Naive thymus-derived CD4-positive, alpha-beta T cell (primary cell): ENCODE results near the gene OR52E1. TPM values are rescaled to one million over a fixed set of nuclear protein-coding genes. Genes with fewer than 3 reads are reported as not detected.

Source experiments
- ATAC-seq: fragments of 150-1000 bp; cut with Tn5 transposase; 2 replicates; pipeline ENCODE4 v1.10.0; 2021; ENCODE audit warnings: mild to moderate bottlenecking, moderate library complexity
- CTCF ChIA-PET: fragments of 350-600 bp; sonication (Branson Sonifier 250); formaldehyde crosslinking; loops from one replicate; lab custom pipeline; 2021; ENCODE audit warnings: antibody characterized with exemption; lab: Charles Lee
- POLR2A ChIA-PET: fragments of 350-600 bp; sonication (Branson Sonifier 250); formaldehyde crosslinking; loops from one replicate; lab custom pipeline; 2021; ENCODE audit warnings: antibody characterized with exemption, inconsistent platforms; lab: Charles Lee
- DNase-seq, 9 donors: peaks; one replicate each; pipeline versions ENCODE4 v3.0.0 to v3.0.0-alpha.2; 2020 to 2022; ENCODE audit warnings: mixed read lengths in 1 of 9
- H3K27ac ChIP-seq: one replicate; pipeline ENCODE4 v1.7.0; 2013; ENCODE audit warnings: mild to moderate bottlenecking, low read depth, low read length, moderate library complexity
- H3K27me3 ChIP-seq, 2 donors: one replicate each; pipeline ENCODE4 v1.7.0; 2013; ENCODE audit warnings: low read length in 2 of 2, mild to moderate bottlenecking in 2 of 2, moderate library complexity in 2 of 2; ENCODE audit not compliant: control insufficient read depth in 2 of 2, insufficient read depth in 2 of 2
- H3K36me3 ChIP-seq, 3 experiments: 1 replicate in 2 of 3; 2 replicates in 1 of 3; pipeline ENCODE4 v1.7.0; 2013; ENCODE audit warnings: low read length in 3 of 3, mild to moderate bottlenecking in 3 of 3, moderate library complexity in 1 of 3; ENCODE audit not compliant: insufficient read depth in 3 of 3, control insufficient read depth in 2 of 3
- H3K4me1 ChIP-seq, 2 donors: one replicate each; pipeline ENCODE4 v1.7.0; 2013; ENCODE audit warnings: low read length in 2 of 2, mild to moderate bottlenecking in 2 of 2, moderate library complexity in 1 of 2; ENCODE audit not compliant: control insufficient read depth in 2 of 2, insufficient read depth in 2 of 2
- H3K4me3 ChIP-seq: 2 replicates; pipeline ENCODE4 v1.7.0; 2013; ENCODE audit warnings: mild to moderate bottlenecking, low read length
- H3K9me3 ChIP-seq, 3 experiments: 1 replicate in 2 of 3; 2 replicates in 1 of 3; pipeline ENCODE4 v1.7.0; 2013; ENCODE audit warnings: low read length in 3 of 3; ENCODE audit not compliant: control insufficient read depth in 2 of 3
- H3K27ac Mint-ChIP-seq, 9 donors: one replicate each; pipeline ENCODE4 v1.8.0; 2020 to 2022; ENCODE audit warnings: mixed read lengths in 9 of 9, mild to moderate bottlenecking in 8 of 9, moderate library complexity in 5 of 9, inconsistent platforms in 2 of 9
- H3K27me3 Mint-ChIP-seq, 5 donors: one replicate each; pipeline ENCODE4 v1.8.0; 2021 to 2022; ENCODE audit warnings: mixed read lengths in 5 of 5, mild to moderate bottlenecking in 1 of 5
- H3K36me3 Mint-ChIP-seq, 5 donors: one replicate each; pipeline ENCODE4 v1.8.0; 2020 to 2022; ENCODE audit warnings: mixed read lengths in 5 of 5, mild to moderate bottlenecking in 3 of 5, inconsistent platforms in 1 of 5
- H3K4me1 Mint-ChIP-seq, 7 donors: one replicate each; pipeline ENCODE4 v1.8.0; 2020 to 2022; ENCODE audit warnings: mixed read lengths in 7 of 7, mild to moderate bottlenecking in 3 of 7, inconsistent platforms in 1 of 7
- H3K4me3 Mint-ChIP-seq, 10 donors: one replicate each; pipeline ENCODE4 v1.8.0; 2020 to 2022; ENCODE audit warnings: mild to moderate bottlenecking in 10 of 10, mixed read lengths in 10 of 10, moderate library complexity in 6 of 10, inconsistent platforms in 2 of 10
- H3K9me3 Mint-ChIP-seq, 11 donors: one replicate each; pipeline ENCODE4 v1.8.0; 2020 to 2022; ENCODE audit warnings: mixed read lengths in 11 of 11, mild to moderate bottlenecking in 4 of 11, inconsistent platforms in 1 of 11, moderate library complexity in 1 of 11
- intact Hi-C, 2 donors: fragments of 100-400 bp; cut with micrococcal nuclease; formaldehyde crosslinking; loops; one replicate each; pipeline ENCODE4 v1.15.1; 2023
- polyA plus RNA-seq, 2 donors: library from polyadenylated mRNA; unstranded; fragments of 300-500 nt; fragmentation: Illumina TruSeq; gene quantifications; one replicate each; pipeline ENCODE4 v1.2.3, GENCODE V29; 2021
- total RNA-seq, 6 experiments: library from RNA in 5 of 6; stranded (reverse) in 5 of 6; gene quantifications; 1 replicate in 5 of 6; 2 replicates in 1 of 6; pipeline ENCODE4 v1.2.3 and lab custom pipeline; 2021 to 2026

OR52E1 gene
- total and polyA plus RNA-seq, 7 experiments from 2014 or later = not detected

DNA sequence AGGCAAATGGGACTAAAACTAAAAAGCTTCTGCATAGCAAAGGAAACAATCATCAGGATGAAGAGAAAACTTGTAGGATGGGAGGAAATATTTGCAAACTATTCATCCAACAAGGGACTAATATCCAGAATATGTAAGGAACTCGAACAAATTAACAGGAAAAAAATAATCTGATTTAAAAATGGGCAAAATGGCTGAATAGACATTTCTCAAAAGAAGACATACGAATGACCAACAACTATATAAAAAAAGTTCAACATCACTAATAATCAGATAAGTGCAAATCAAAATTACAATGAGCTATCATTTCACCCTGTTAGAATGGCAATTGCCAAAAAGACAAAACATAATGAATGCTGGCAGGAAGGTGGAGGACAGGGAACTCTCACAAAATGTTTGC lies 12.0 kb downstream of the OR52E1 start:
- Mint-ChIP-seq H3K4me1 (no peaks in the 10 kb centered on the region), H3K27ac (no peak overlapping the region), H3K27me3 (peaks cover 0 to 9% (median 4%) of the 10 kb centered on the region in 5 donors), H3K4me3 (no peak overlapping the region), H3K36me3 (no peaks in the 10 kb centered on the region), H3K9me3 (peaks cover 0 to 2% (median 0%) of the 10 kb centered on the region in 11 donors)
- H3K27me3 ChIP-seq = no peaks in the 10 kb centered on the region
- H3K9me3 ChIP-seq = no peaks in the 10 kb centered on the region
- H3K4me3 ChIP-seq = no peak overlapping the region
- no peaks in the 10 kb centered on the region for H3K36me3 ChIP-seq
- intact Hi-C loops = no loop called here
- no peak for DNase-seq
- no peaks in the 10 kb centered on the region for H3K4me1 ChIP-seq
- ATAC-seq = no peak
- H3K27ac ChIP-seq = no peak overlapping the region
- CTCF ChIA-PET = no interaction called here
- POLR2A ChIA-PET = no interaction called here

GRCh38 chr11:5083602-5084001 lies 14.2 kb downstream of the OR52E1 start:
- no peak for ATAC-seq
- ChIA-PET POLR2A (no interaction called here), CTCF (no interaction called here)
- Mint-ChIP-seq H3K27ac (no peak overlapping the region), H3K4me1 (no peaks in the 10 kb centered on the region), H3K9me3 (peaks cover 0 to 3% (median 0%) of the 10 kb centered on the region in 11 donors), H3K36me3 (no peaks in the 10 kb centered on the region), H3K4me3 (no peak overlapping the region), H3K27me3 (peaks cover 0 to 5% (median 0%) of the 10 kb centered on the region in 5 donors)
- Histone ChIP-seq H3K27ac (no peak overlapping the region), H3K36me3 (no peaks in the 10 kb centered on the region), H3K4me3 (no peak overlapping the region), H3K27me3 (no peaks in the 10 kb centered on the region), H3K4me1 (no peaks in the 10 kb centered on the region), H3K9me3 (no peaks in the 10 kb centered on the region)
- DNase-seq = no peak
- intact Hi-C loops = no loop called here

GRCh38 chr11:5088556-5088955 lies 19.2 kb downstream of the OR52E1 start:
- H3K4me3 Mint-ChIP-seq = no peak overlapping the region
- no peak for ATAC-seq

GRCh38 chr11:5090668-5091067 lies 21.3 kb downstream of the OR52E1 start:
- DNase-seq (no peak), ATAC-seq (no peak)
- H3K27me3 ChIP-seq = no peaks in the 10 kb centered on the region
- no peak overlapping the region for H3K27ac ChIP-seq
- Mint-ChIP-seq H3K36me3 (no peaks in the 10 kb centered on the region), H3K4me1 (no peaks in the 10 kb centered on the region), H3K9me3 (peaks cover 0 to 7% (median 0%) of the 10 kb centered on the region in 11 donors), H3K27ac (no peak overlapping the region), H3K4me3 (no peak overlapping the region), H3K27me3 (peaks cover 0 to 10% (median 9%) of the 10 kb centered on the region in 5 donors)
- no peaks in the 10 kb centered on the region for H3K36me3 ChIP-seq
- CTCF ChIA-PET = no interaction called here
- H3K4me1 ChIP-seq = no peaks in the 10 kb centered on the region
- H3K4me3 ChIP-seq = no peak overlapping the region
- POLR2A ChIA-PET = no interaction called here
- intact Hi-C loops = no loop called here
- H3K9me3 ChIP-seq = no peaks in the 10 kb centered on the region

More at GRCh38 chr11:5088556-5088955, 19.2 kb downstream of the OR52E1 start:
- ChIA-PET CTCF (no interaction called here), POLR2A (no interaction called here)
- H3K27ac Mint-ChIP-seq = no peak overlapping the region
- no peaks in the 10 kb centered on the region for H3K4me1 Mint-ChIP-seq
- intact Hi-C loops = no loop called here
- Histone ChIP-seq H3K36me3 (no peaks in the 10 kb centered on the region), H3K27ac (no peak overlapping the region), H3K4me1 (no peaks in the 10 kb centered on the region), H3K27me3 (no peaks in the 10 kb centered on the region), H3K4me3 (no peak overlapping the region), H3K9me3 (no peaks in the 10 kb centered on the region)
- DNase-seq = no peak
- peaks cover 0 to 7% (median 0%) of the 10 kb centered on the region in 11 donors for H3K9me3 Mint-ChIP-seq
- H3K36me3 Mint-ChIP-seq = no peaks in the 10 kb centered on the region
- peaks cover 0 to 6% (median 5%) of the 10 kb centered on the region in 5 donors for H3K27me3 Mint-ChIP-seq

DNA sequence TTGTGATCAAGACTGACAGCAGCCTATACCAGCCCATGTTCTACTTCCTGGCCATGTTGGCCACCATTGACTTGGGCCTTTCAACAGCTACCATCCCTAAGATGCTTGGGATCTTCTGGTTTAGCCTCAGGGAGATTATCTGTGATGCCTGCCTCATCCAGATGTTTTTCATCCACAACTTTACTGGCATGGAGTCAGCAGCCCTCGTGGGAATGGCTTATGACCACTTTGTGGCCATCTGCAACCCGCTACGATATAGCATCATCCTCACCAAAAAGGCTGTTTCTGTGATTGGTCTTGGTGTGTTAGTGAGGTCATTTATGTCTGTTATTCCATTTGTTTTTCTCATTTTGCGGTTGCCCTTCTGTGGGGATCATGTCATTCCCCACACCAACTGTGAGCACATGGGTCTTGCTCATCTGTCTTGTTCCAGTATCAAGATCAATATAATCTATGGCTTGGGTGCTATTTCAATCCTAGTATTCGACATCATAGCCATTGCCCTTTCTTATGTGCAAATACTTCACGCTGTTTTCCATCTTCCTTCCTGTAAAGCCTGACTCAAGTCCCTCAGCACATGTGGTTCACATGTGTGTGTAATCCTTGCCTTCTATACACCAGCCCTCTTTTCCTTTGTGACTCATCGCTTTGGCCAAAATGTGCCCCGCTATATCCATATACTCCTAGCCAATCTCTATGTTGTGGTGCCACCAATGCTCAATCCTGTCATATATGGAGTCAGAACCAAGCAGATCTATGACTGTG lies 23.6 kb downstream of the OR52E1 start:
- Mint-ChIP-seq H3K4me1 (no peaks in the 10 kb centered on the region), H3K36me3 (no peaks in the 10 kb centered on the region), H3K27me3 (peaks cover 0 to 16% (median 10%) of the 10 kb centered on the region in 5 donors), H3K4me3 (no peak overlapping the region), H3K27ac (no peak overlapping the region), H3K9me3 (peaks cover 0 to 4% (median 0%) of the 10 kb centered on the region in 11 donors)
- H3K36me3 ChIP-seq = no peaks in the 10 kb centered on the region
- H3K27me3 ChIP-seq = peaks cover 0 to 5% of the 10 kb centered on the region in 2 donors
- ChIA-PET CTCF (no interaction called here), POLR2A (no interaction called here)
- H3K4me3 ChIP-seq = no peak overlapping the region
- no peaks in the 10 kb centered on the region for H3K9me3 ChIP-seq
- DNase-seq = no peak
- no peak overlapping the region for H3K27ac ChIP-seq
- no peak for ATAC-seq
- intact Hi-C loops = no loop called here
- H3K4me1 ChIP-seq = no peaks in the 10 kb centered on the region

DNA sequence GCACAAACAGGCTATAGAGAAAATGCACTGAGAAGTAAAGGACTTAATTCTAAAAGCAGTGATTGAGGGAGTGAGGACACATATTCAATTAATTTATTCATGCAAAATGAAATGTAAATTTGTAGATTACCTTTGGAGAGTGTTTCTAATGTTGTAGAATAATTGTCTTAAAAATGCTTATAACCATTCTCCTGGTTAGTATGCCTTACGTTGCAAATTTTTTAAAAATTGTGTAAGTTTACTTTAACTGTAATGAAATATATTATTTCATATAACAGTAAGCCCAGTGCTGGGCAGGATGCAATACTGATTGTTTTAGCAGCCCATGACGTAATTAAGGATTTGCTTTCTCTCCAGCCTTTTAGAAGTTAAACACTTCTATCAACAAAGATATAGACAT lies 26.6 kb downstream of the OR52E1 start:
- ATAC-seq = no peak
- Histone ChIP-seq H3K27me3 (peaks cover 0 to 5% of the 10 kb centered on the region in 2 donors), H3K4me1 (no peaks in the 10 kb centered on the region), H3K9me3 (no peaks in the 10 kb centered on the region), H3K4me3 (no peak overlapping the region), H3K27ac (no peak overlapping the region), H3K36me3 (no peaks in the 10 kb centered on the region)
- DNase-seq = no peak
- Mint-ChIP-seq H3K9me3 (peaks cover 0 to 4% (median 0%) of the 10 kb centered on the region in 11 donors), H3K27me3 (peaks cover 0 to 15% (median 13%) of the 10 kb centered on the region in 5 donors), H3K4me1 (no peaks in the 10 kb centered on the region), H3K36me3 (no peaks in the 10 kb centered on the region), H3K27ac (no peak overlapping the region), H3K4me3 (no peak overlapping the region)
- intact Hi-C loops = no loop called here
- ChIA-PET POLR2A (no interaction called here), CTCF (no interaction called here)

- H3K4me1 Mint-ChIP-seq = no peaks in the 10 kb centered on the region
- Histone ChIP-seq H3K4me3 (no peak overlapping the region), H3K36me3 (no peaks in the 10 kb centered on the region), H3K9me3 (no peaks in the 10 kb centered on the region), H3K27me3 (peaks cover 0 to 5% of the 10 kb centered on the region in 2 donors), H3K27ac (no peak overlapping the region), H3K4me1 (no peaks in the 10 kb centered on the region)
- H3K27me3 Mint-ChIP-seq = peaks cover 0 to 20% (median 11%) of the 10 kb centered on the region in 5 donors
- H3K9me3 Mint-ChIP-seq = peaks cover 0 to 4% (median 0%) of the 10 kb centered on the region in 11 donors
- POLR2A ChIA-PET = no interaction called here
- intact Hi-C loops = no loop called here
- ATAC-seq (no peak), DNase-seq (no peak)
- CTCF ChIA-PET = no interaction called here
- H3K27ac Mint-ChIP-seq = no peak overlapping the region
- H3K4me3 Mint-ChIP-seq = no peak overlapping the region
- H3K36me3 Mint-ChIP-seq = peaks cover 0 to 4% (median 0%) of the 10 kb centered on the region in 5 donors
Observed at GRCh38 chr11:5102246-5102645, 32.9 kb downstream of the OR52E1 start.
